Testis (tissue), 2 donors: Measurements from ENCODE around the gene ADTRP.

Source experiments
- POLR2A ChIP-seq: fragments of 450-650 bp; IDR thresholded peaks from one replicate; pipeline ENCODE4 v1.6.1; 2017; ENCODE audit warnings: antibody characterized with exemption, mild to moderate bottlenecking, moderate library complexity
- TF ChIP-seq, protein P1 (sequence below), 3 experiments: fragments of 450-650 bp in 2 of 3; fragments of 200-600 bp in 1 of 3; sonication (generic) in 1 of 3; IDR thresholded peaks; one replicate each; pipeline ENCODE4 v1.5.1; 2016 to 2019; ENCODE audit warnings: antibody characterized with exemption in 3 of 3, mild to moderate bottlenecking in 2 of 3, moderate library complexity in 1 of 3

GRCh38 chr6:11705069-11705468 lies 73.5 kb downstream of the ADTRP start:
- TF ChIP-seq, protein P1, sequence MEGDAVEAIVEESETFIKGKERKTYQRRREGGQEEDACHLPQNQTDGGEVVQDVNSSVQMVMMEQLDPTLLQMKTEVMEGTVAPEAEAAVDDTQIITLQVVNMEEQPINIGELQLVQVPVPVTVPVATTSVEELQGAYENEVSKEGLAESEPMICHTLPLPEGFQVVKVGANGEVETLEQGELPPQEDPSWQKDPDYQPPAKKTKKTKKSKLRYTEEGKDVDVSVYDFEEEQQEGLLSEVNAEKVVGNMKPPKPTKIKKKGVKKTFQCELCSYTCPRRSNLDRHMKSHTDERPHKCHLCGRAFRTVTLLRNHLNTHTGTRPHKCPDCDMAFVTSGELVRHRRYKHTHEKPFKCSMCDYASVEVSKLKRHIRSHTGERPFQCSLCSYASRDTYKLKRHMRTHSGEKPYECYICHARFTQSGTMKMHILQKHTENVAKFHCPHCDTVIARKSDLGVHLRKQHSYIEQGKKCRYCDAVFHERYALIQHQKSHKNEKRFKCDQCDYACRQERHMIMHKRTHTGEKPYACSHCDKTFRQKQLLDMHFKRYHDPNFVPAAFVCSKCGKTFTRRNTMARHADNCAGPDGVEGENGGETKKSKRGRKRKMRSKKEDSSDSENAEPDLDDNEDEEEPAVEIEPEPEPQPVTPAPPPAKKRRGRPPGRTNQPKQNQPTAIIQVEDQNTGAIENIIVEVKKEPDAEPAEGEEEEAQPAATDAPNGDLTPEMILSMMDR (IDR thresholded peaks at IDR 0.05): no peak
- no peak for TF ChIP-seq POLR2A
